Nasal cavity respiratory epithelium epithelial cell of viscerocranial mucosa (primary cell): ENCODE measurements around the gene BPTF. TPM values are rescaled to one million over a fixed set of nuclear protein-coding genes. Genes with fewer than 3 reads are reported as not detected.

Experiments used
- total RNA-seq: library from RNA; depleted of rRNA; stranded (reverse); fragments of >200 nt; gene quantifications from 2 replicates; pipeline ENCODE4 v1.2.3, GENCODE V29; 2014

Gene BPTF, protein sequence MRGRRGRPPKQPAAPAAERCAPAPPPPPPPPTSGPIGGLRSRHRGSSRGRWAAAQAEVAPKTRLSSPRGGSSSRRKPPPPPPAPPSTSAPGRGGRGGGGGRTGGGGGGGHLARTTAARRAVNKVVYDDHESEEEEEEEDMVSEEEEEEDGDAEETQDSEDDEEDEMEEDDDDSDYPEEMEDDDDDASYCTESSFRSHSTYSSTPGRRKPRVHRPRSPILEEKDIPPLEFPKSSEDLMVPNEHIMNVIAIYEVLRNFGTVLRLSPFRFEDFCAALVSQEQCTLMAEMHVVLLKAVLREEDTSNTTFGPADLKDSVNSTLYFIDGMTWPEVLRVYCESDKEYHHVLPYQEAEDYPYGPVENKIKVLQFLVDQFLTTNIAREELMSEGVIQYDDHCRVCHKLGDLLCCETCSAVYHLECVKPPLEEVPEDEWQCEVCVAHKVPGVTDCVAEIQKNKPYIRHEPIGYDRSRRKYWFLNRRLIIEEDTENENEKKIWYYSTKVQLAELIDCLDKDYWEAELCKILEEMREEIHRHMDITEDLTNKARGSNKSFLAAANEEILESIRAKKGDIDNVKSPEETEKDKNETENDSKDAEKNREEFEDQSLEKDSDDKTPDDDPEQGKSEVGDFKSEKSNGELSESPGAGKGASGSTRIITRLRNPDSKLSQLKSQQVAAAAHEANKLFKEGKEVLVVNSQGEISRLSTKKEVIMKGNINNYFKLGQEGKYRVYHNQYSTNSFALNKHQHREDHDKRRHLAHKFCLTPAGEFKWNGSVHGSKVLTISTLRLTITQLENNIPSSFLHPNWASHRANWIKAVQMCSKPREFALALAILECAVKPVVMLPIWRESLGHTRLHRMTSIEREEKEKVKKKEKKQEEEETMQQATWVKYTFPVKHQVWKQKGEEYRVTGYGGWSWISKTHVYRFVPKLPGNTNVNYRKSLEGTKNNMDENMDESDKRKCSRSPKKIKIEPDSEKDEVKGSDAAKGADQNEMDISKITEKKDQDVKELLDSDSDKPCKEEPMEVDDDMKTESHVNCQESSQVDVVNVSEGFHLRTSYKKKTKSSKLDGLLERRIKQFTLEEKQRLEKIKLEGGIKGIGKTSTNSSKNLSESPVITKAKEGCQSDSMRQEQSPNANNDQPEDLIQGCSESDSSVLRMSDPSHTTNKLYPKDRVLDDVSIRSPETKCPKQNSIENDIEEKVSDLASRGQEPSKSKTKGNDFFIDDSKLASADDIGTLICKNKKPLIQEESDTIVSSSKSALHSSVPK (N-terminal part only)
- total RNA-seq = 23.6 and 68.2 TPM in 2 replicates

GRCh38 chr17:67824735-67825626 is at the start of gene BPTF:
Gene BPTF (plus strand): TSS chr17:67825503. CDS start chr17:67825725, 222 bp downstream.

GRCh38 chr17:67996301-67997171 is 171.2 kb downstream of the BPTF start, which contains the start of gene C17orf58:
Gene C17orf58 (minus strand): TSS chr17:67996469. CDS start chr17:67996198, 271 bp downstream.

Other genes with a start within 250 kb of the BPTF start
- 40.7 and 46.0 TPM in 2 replicates for gene NOL11, start 107.6 kb upstream of the BPTF start, total RNA-seq
- gene C17orf58, start 171.0 kb downstream of the BPTF start, total RNA-seq = 10.3 and 12.6 TPM in 2 replicates
- 22.6 and 40.5 TPM in 2 replicates for gene KPNA2, start 210.2 kb downstream of the BPTF start, total RNA-seq